ENCODE measurements around the gene SPACDR. TPM values are rescaled to one million over a fixed set of nuclear protein-coding genes. Genes with fewer than 3 reads are reported as not detected.

The SPACDR gene
- total and polyA plus RNA-seq, 9 of the 15 experiments (the other 6 are each of a cell fraction or from before 2014, with no cell fraction given), result 0.07 to 0.55 (median 0.14) TPM; not detected in 1

- TF ChIP-seq MAZ (CRISPR knock-in tag; conservative IDR thresholded peaks at IDR 0.05 in 1 of 2, IDR thresholded peaks at IDR 0.05 in 1 of 2) (peak; percentile 22 to 57; a peak in 1 of 4 replicates), ZNF445 (CRISPR knock-in tag; IDR thresholded peaks at IDR 0.05; ENCODE audit: low read depth) (no peak), ARID3A (IDR thresholded peaks at IDR 0.05; ENCODE audit: borderline replicate concordance, low read depth, low read length) (peak; percentile 91; the same call in 1 of the 2 replicates), ZNF561 (CRISPR knock-in tag; conservative IDR thresholded peaks at IDR 0.05) (no peak), SPI1 (IDR thresholded peaks at IDR 0.05; ENCODE audit: borderline replicate concordance, low read depth, low read length) (no peak), ZNF507 (tag; conservative IDR thresholded peaks at IDR 0.05) (no peak), FOXO4 (CRISPR knock-in tag; IDR thresholded peaks at IDR 0.05) (no peak), L3MBTL2 (IDR thresholded peaks at IDR 0.05) (peak; percentile 23; the same call in 1 of the 2 replicates), ARNT (IDR thresholded peaks at IDR 0.05) (peak; percentile 76 to 93), E2F8 (IDR thresholded peaks at IDR 0.05; ENCODE audit: low read depth, partially characterized antibody) (peak; percentile 45), POLR2H (tag; IDR thresholded peaks at IDR 0.05; ENCODE audit: low read depth) (no peak), ATF7 (IDR thresholded peaks at IDR 0.05) (no peak), ELK1 (CRISPR knock-in tag; IDR thresholded peaks at IDR 0.05) (no peak), PPARD (CRISPR knock-in tag; IDR thresholded peaks at IDR 0.05) (no peak), ZNF583 (CRISPR knock-in tag; IDR thresholded peaks at IDR 0.05) (no peak), CREBBP (IDR thresholded peaks at IDR 0.05; ENCODE audit: low read depth, low read length) (no peak), NFE2 (IDR thresholded peaks at IDR 0.05; ENCODE audit: low read depth) (no peak), SMARCC2 (IDR thresholded peaks at IDR 0.05; ENCODE audit: low read depth) (peak; percentile 87; the same call in 1 of the 2 replicates), CBX2 (IDR thresholded peaks at IDR 0.05; ENCODE audit: insufficient read depth, low read length, poor library complexity, severe bottlenecking) (no peak)
These were observed 46.6 kb upstream of the SPACDR start (continued) for GRCh38 chr7:100510437-100511239.

All from K562 (cell line).